Nephron progenitor cell (in vitro differentiated cells): ENCODE data around the gene HPGD.

Source experiments
- DNase-seq: peaks from one replicate; pipeline ENCODE4 v3.0.0; 2021
- H3K27ac Mint-ChIP-seq: 2 replicates; pipeline ENCODE4 v1.8.0; 2021; ENCODE audit warnings: mild to moderate bottlenecking, moderate library complexity, mixed read lengths
- H3K27me3 Mint-ChIP-seq: 2 replicates; pipeline ENCODE4 v1.8.0; 2021; ENCODE audit warnings: mild to moderate bottlenecking, low read depth, mixed read lengths; ENCODE audit not compliant: poor library complexity
- H3K36me3 Mint-ChIP-seq: 2 replicates; pipeline ENCODE4 v1.8.0; 2021; ENCODE audit warnings: low read depth, mixed read lengths
- H3K4me1 Mint-ChIP-seq: 2 replicates; pipeline ENCODE4 v1.8.0; 2021; ENCODE audit warnings: mixed read lengths
- H3K4me3 Mint-ChIP-seq: 2 replicates; pipeline ENCODE4 v1.8.0; 2021; ENCODE audit warnings: mild to moderate bottlenecking, moderate library complexity, mixed read lengths
- H3K9me3 Mint-ChIP-seq: 2 replicates; pipeline ENCODE4 v1.8.0; 2021; ENCODE audit warnings: mild to moderate bottlenecking, moderate library complexity, mixed read lengths
- CTCF ChIP-seq: fragments of 200-600 bp; sonication (generic); IDR thresholded peaks from 2 replicates; pipeline ENCODE4 v1.5.0; 2021; ENCODE audit warnings: antibody characterized with exemption

Gene HPGD

GRCh38 chr4:174485025-174485424 is 37.3 kb downstream of the HPGD start:
- Mint-ChIP-seq H3K4me3 (no peak overlapping the region), H3K4me1 (peaks cover 5% of the 10 kb centered on the region), H3K9me3 (peaks cover 4% of the 10 kb centered on the region), H3K27me3 (peaks cover 9% of the 10 kb centered on the region), H3K27ac (no peak overlapping the region), H3K36me3 (no peaks in the 10 kb centered on the region)
- DNase-seq, result no peak
- no peak for TF ChIP-seq CTCF

- H3K9me3 Mint-ChIP-seq, result peaks cover 4% of the 10 kb centered on the region
- no peak overlapping the region for H3K4me3 Mint-ChIP-seq
- no peaks in the 10 kb centered on the region for H3K36me3 Mint-ChIP-seq
- no peak overlapping the region for H3K27ac Mint-ChIP-seq
- peaks cover 5% of the 10 kb centered on the region for H3K4me1 Mint-ChIP-seq
- no peak for DNase-seq
- H3K27me3 Mint-ChIP-seq, result peaks cover 9% of the 10 kb centered on the region
- no peak for TF ChIP-seq CTCF
Measured at GRCh38 chr4:174483792-174484191, 38.5 kb downstream of the HPGD start.

- Mint-ChIP-seq H3K9me3 (peaks cover 7% of the 10 kb centered on the region), H3K36me3 (no peaks in the 10 kb centered on the region)
- TF ChIP-seq CTCF, result no peak
Measured at GRCh38 chr4:174479140-174479539, 43.1 kb downstream of the HPGD start.

GRCh38 chr4:174475528-174475927 is 46.8 kb downstream of the HPGD start:
- peaks cover 5% of the 10 kb centered on the region for H3K4me1 Mint-ChIP-seq

More at GRCh38 chr4:174479140-174479539, 43.1 kb downstream of the HPGD start:
- H3K4me1 Mint-ChIP-seq, result no peaks in the 10 kb centered on the region
- H3K4me3 Mint-ChIP-seq, result no peak overlapping the region
- H3K27me3 Mint-ChIP-seq, result peaks cover 9% of the 10 kb centered on the region
- H3K27ac Mint-ChIP-seq, result no peak overlapping the region
- DNase-seq, result no peak

GRCh38 chr4:174474457-174475075 is 47.7 kb downstream of the HPGD start:
- no peak overlapping the region for H3K27ac Mint-ChIP-seq
- H3K9me3 Mint-ChIP-seq, result peaks cover 3% of the 10 kb centered on the region
- no peak for TF ChIP-seq CTCF
- no peak overlapping the region for H3K4me3 Mint-ChIP-seq
- DNase-seq, result peak; percentile 16
- no peaks in the 10 kb centered on the region for H3K36me3 Mint-ChIP-seq
- H3K27me3 Mint-ChIP-seq, result peaks cover 5% of the 10 kb centered on the region
- H3K4me1 Mint-ChIP-seq, result peaks cover 13% of the 10 kb centered on the region

More at GRCh38 chr4:174475528-174475927, 46.8 kb downstream of the HPGD start:
- H3K36me3 Mint-ChIP-seq, result no peaks in the 10 kb centered on the region
- H3K4me3 Mint-ChIP-seq, result no peak overlapping the region
- no peak for TF ChIP-seq CTCF
- H3K9me3 Mint-ChIP-seq, result peaks cover 3% of the 10 kb centered on the region
- no peaks in the 10 kb centered on the region for H3K27me3 Mint-ChIP-seq
- H3K27ac Mint-ChIP-seq, result no peak overlapping the region
- DNase-seq, result no peak

GRCh38 chr4:174467107-174467506 is 55.2 kb downstream of the HPGD start:
- TF ChIP-seq CTCF, result no peak
- DNase-seq, result no peak
- peaks cover 11% of the 10 kb centered on the region for H3K36me3 Mint-ChIP-seq
- H3K27ac Mint-ChIP-seq, result no peak overlapping the region
- peaks cover 21% of the 10 kb centered on the region for H3K9me3 Mint-ChIP-seq
- peaks cover 49% of the 10 kb centered on the region for H3K4me1 Mint-ChIP-seq
- H3K4me3 Mint-ChIP-seq, result no peak overlapping the region
- peaks cover 6% of the 10 kb centered on the region for H3K27me3 Mint-ChIP-seq
